Keratinocyte (primary cell): ENCODE data around the gene RPS6KA5. TPM values are rescaled to one million over a fixed set of nuclear protein-coding genes. Genes with fewer than 3 reads are reported as not detected.

Experiments used
- DNase-seq: peaks from one replicate; pipeline ENCODE4 v3.0.0-alpha.2; 2011; ENCODE audit warnings: low read depth, missing footprints, low spot score
- FAIRE-seq: peaks from 2 replicates; lab custom pipeline; 2011; peaks lifted over from hg19 to GRCh38; lab: Jason Lieb, UNC
- H2AFZ ChIP-seq: 2 replicates; pipeline ENCODE4 v1.6.0; 2012; ENCODE audit warnings: low read length, control low read depth, inconsistent platforms; ENCODE audit not compliant: control insufficient read depth
- H3K27ac ChIP-seq: 2 replicates; pipeline ENCODE4 v1.5.1; 2011; ENCODE audit warnings: low read length; ENCODE audit not compliant: control insufficient read depth, insufficient read depth
- H3K27me3 ChIP-seq: 3 replicates; pipeline ENCODE4 v1.6.0; 2011; ENCODE audit warnings: low read length; ENCODE audit not compliant: control insufficient read depth, insufficient read depth; ENCODE audit errors: extremely low read depth
- H3K36me3 ChIP-seq, 2 experiments: 2 replicates in 1 of 2; 3 replicates in 1 of 2; pipeline ENCODE4 v1.5.1; 2011; ENCODE audit warnings: low read length in 2 of 2, mild to moderate bottlenecking in 1 of 2; ENCODE audit not compliant: control insufficient read depth in 2 of 2, insufficient read depth in 2 of 2; ENCODE audit errors: extremely low read depth in 1 of 2
- H3K4me1 ChIP-seq: 3 replicates; pipeline ENCODE4 v1.5.1; 2011; ENCODE audit warnings: low read length; ENCODE audit not compliant: control insufficient read depth, insufficient read depth; ENCODE audit errors: extremely low read depth
- H3K4me2 ChIP-seq: 3 replicates; pipeline ENCODE4 v1.6.0; 2011; ENCODE audit warnings: low read depth, low read length; ENCODE audit not compliant: control insufficient read depth, insufficient read depth; ENCODE audit errors: extremely low read depth
- H3K4me3 ChIP-seq, 3 experiments: fragments of 200-600 bp in 1 of 3; sonication (generic) in 1 of 3; 2 replicates in 2 of 3; 3 replicates in 1 of 3; pipeline ENCODE4 v1.5.1; 2011 to 2016; ENCODE audit warnings: low read length in 3 of 3, mild to moderate bottlenecking in 3 of 3, control low read depth in 2 of 3, inconsistent platforms in 1 of 3, low read depth in 1 of 3, mixed read lengths in 1 of 3, mixed run types in 1 of 3, moderate library complexity in 1 of 3; ENCODE audit not compliant: control insufficient read depth in 2 of 3, insufficient read depth in 2 of 3; ENCODE audit errors: extremely low read depth in 1 of 3
- H3K79me2 ChIP-seq: 2 replicates; pipeline ENCODE4 v1.6.0; 2012; ENCODE audit warnings: low read length; ENCODE audit not compliant: control insufficient read depth, insufficient read depth
- H3K9ac ChIP-seq: 3 replicates; pipeline ENCODE4 v1.6.0; 2011; ENCODE audit warnings: low read length; ENCODE audit not compliant: control insufficient read depth, insufficient read depth; ENCODE audit errors: extremely low read depth
- H3K9me1 ChIP-seq: 3 replicates; pipeline ENCODE4 v1.6.0; 2011; ENCODE audit warnings: low read length; ENCODE audit not compliant: control insufficient read depth, insufficient read depth; ENCODE audit errors: extremely low read depth
- H3K9me3 ChIP-seq: 2 replicates; pipeline ENCODE4 v1.5.1; 2012; ENCODE audit warnings: low read depth, low read length; ENCODE audit not compliant: control insufficient read depth
- H4K20me1 ChIP-seq: 3 replicates; pipeline ENCODE4 v1.6.0; 2011; ENCODE audit warnings: low read length; ENCODE audit not compliant: control insufficient read depth, insufficient read depth; ENCODE audit errors: extremely low read depth
- EZH2 ChIP-seq: IDR thresholded peaks from one replicate; pipeline ENCODE4 v1.6.1; 2012; ENCODE audit warnings: inconsistent platforms, mild to moderate bottlenecking, low read length, moderate library complexity
- dilution Hi-C: fragments of 300-500 bp; cut with MboI; formaldehyde crosslinking; loops from one replicate; pipeline ENCODE4 v1.7.0; 2020; ENCODE audit warnings: low sequenced_read_pairs; ENCODE audit not compliant: extremely low pct_ligation_motif_present
- polyA plus RNA-seq, 5 experiments: library from polyadenylated mRNA; depleted of rRNA in 3 of 5; stranded (reverse) in 3 of 5; stranded (forward) in 1 of 5; unstranded in 1 of 5; fragments of >200 nt; gene quantifications; 1 replicate in 1 of 5; 2 replicates in 3 of 5; 3 replicates in 1 of 5; pipeline versions ENCODE4 v1.2.1 to v1.2.3, GENCODE V29; 2011 to 2012; ENCODE audit warnings: missing spikeins in 2 of 5, low read depth in 1 of 5, low replicate concordance in 1 of 5
- TF ChIP-seq, protein P1 (sequence below), 3 experiments: IDR thresholded peaks in 1 of 3; conservative IDR thresholded peaks in 1 of 3; optimal IDR thresholded peaks in 1 of 3; 2 replicates in 2 of 3; 3 replicates in 1 of 3; pipeline versions ENCODE3 to v1.5.1; 2011; ENCODE audit warnings: low read length in 3 of 3, mild to moderate bottlenecking in 3 of 3, moderate library complexity in 2 of 3, control low read depth in 1 of 3, inconsistent platforms in 1 of 3; ENCODE audit not compliant: insufficient read depth in 2 of 3; ENCODE audit errors: extremely low read depth in 1 of 3

RPS6KA5 gene
- polyA plus RNA-seq, 1 donor (not counting 4 experiments of a cell fraction or from before 2014, with no cell fraction given) = 2.9 TPM

- dilution Hi-C loops = no loop called here
- FAIRE-seq = no peak
- no peak overlapping the region for H3K4me3 ChIP-seq
- no peak overlapping the region for H3K27ac ChIP-seq
- TF ChIP-seq, protein P1, sequence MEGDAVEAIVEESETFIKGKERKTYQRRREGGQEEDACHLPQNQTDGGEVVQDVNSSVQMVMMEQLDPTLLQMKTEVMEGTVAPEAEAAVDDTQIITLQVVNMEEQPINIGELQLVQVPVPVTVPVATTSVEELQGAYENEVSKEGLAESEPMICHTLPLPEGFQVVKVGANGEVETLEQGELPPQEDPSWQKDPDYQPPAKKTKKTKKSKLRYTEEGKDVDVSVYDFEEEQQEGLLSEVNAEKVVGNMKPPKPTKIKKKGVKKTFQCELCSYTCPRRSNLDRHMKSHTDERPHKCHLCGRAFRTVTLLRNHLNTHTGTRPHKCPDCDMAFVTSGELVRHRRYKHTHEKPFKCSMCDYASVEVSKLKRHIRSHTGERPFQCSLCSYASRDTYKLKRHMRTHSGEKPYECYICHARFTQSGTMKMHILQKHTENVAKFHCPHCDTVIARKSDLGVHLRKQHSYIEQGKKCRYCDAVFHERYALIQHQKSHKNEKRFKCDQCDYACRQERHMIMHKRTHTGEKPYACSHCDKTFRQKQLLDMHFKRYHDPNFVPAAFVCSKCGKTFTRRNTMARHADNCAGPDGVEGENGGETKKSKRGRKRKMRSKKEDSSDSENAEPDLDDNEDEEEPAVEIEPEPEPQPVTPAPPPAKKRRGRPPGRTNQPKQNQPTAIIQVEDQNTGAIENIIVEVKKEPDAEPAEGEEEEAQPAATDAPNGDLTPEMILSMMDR (optimal IDR thresholded peaks at IDR 0.05 in 1 of 3, IDR thresholded peaks at IDR 0.05 in 1 of 3, conservative IDR thresholded peaks at IDR 0.05 in 1 of 3; ENCODE audit: extremely low read depth in 1 of 3, insufficient read depth in 2 of 3, low read length in 3 of 3) = no peak
- no peak for TF ChIP-seq EZH2
- no peaks in the 10 kb centered on the region for H3K27me3 ChIP-seq
- no peaks in the 10 kb centered on the region for H3K36me3 ChIP-seq
- peaks cover 8% of the 10 kb centered on the region for H3K4me1 ChIP-seq
- H3K4me2 ChIP-seq = no peak overlapping the region
- H2AFZ ChIP-seq = no peak overlapping the region
- DNase-seq = no peak
- no peak overlapping the region for H3K9ac ChIP-seq
- H3K79me2 ChIP-seq = no peaks in the 10 kb centered on the region
- no peaks in the 10 kb centered on the region for H3K9me1 ChIP-seq
- H4K20me1 ChIP-seq = no peaks in the 10 kb centered on the region
- H3K9me3 ChIP-seq = no peaks in the 10 kb centered on the region
Measured at GRCh38 chr14:90831821-90832220, 228.6 kb downstream of the RPS6KA5 start.

- dilution Hi-C loops = no loop called here
- Histone ChIP-seq H3K27me3 (no peaks in the 10 kb centered on the region), H3K9me1 (no peaks in the 10 kb centered on the region), H3K9me3 (no peaks in the 10 kb centered on the region), H3K4me1 (peaks cover 8% of the 10 kb centered on the region), H3K79me2 (no peaks in the 10 kb centered on the region), H4K20me1 (no peaks in the 10 kb centered on the region), H3K36me3 (no peaks in the 10 kb centered on the region), H3K4me3 (no peak overlapping the region), H3K9ac (no peak overlapping the region), H2AFZ (no peak overlapping the region), H3K27ac (no peak overlapping the region), H3K4me2 (no peak overlapping the region)
- TF ChIP-seq, protein P1 (optimal IDR thresholded peaks at IDR 0.05 in 1 of 3, IDR thresholded peaks at IDR 0.05 in 1 of 3, conservative IDR thresholded peaks at IDR 0.05 in 1 of 3; ENCODE audit: extremely low read depth in 1 of 3, insufficient read depth in 2 of 3, low read length in 3 of 3) = no peak
- TF ChIP-seq EZH2 = no peak
- FAIRE-seq (no peak), DNase-seq (no peak)
Measured at GRCh38 chr14:90830931-90831701, 229.3 kb downstream of the RPS6KA5 start.
